AG09319 (cell line): ENCODE data around the gene GALNT15.

Source experiments
- DNase-seq: peaks from one replicate; pipeline ENCODE4 v3.0.0-alpha.2; 2010; ENCODE audit warnings: low read depth; ENCODE audit errors: extremely low read depth
- CTCF ChIP-seq: IDR thresholded peaks from 2 replicates; pipeline ENCODE4 v1.5.1; 2011; ENCODE audit warnings: low read depth, mild to moderate bottlenecking, inconsistent platforms, low read length, moderate library complexity

The GALNT15 gene

GRCh38 chr3:16257309-16257708, 82.8 kb downstream of the GALNT15 start:
- TF ChIP-seq CTCF, result no peak
- DNase-seq, result no peak

GRCh38 chr3:16258177-16258576, 83.7 kb downstream of the GALNT15 start:
- TF ChIP-seq CTCF, result no peak
- no peak for DNase-seq

GRCh38 chr3:16258866-16259265, 84.4 kb downstream of the GALNT15 start:
- DNase-seq, result no peak
- TF ChIP-seq CTCF, result no peak

- no peak for TF ChIP-seq CTCF
- DNase-seq, result no peak
Observed at GRCh38 chr3:16260046-16260445, 85.6 kb downstream of the GALNT15 start.

- no peak for TF ChIP-seq CTCF
- DNase-seq, result no peak
Observed at GRCh38 chr3:16262174-16262573, 87.7 kb downstream of the GALNT15 start.

GRCh38 chr3:16264174-16264707, 89.8 kb downstream of the GALNT15 start:
- DNase-seq, result peak; percentile 31
- TF ChIP-seq CTCF, result no peak

- TF ChIP-seq CTCF, result no peak
- DNase-seq, result peak; percentile 99
Observed at GRCh38 chr3:16264708-16265454, 90.4 kb downstream of the GALNT15 start, which contains the start of the genes DPH3 and OXNAD1. Gene DPH3 (minus strand): TSS chr3:16264943. CDS start chr3:16264876, 67 bp downstream. Gene OXNAD1 (plus strand): TSS chr3:16265212. CDS start chr3:16270953, 5,741 bp downstream.
